ENCODE results near the gene COX7B2. TPM values are rescaled to one million over a fixed set of nuclear protein-coding genes. Genes with fewer than 3 reads are reported as not detected.

COX7B2 gene
- total RNA-seq, 1 experiment from 2014 or later: not detected

GRCh38 chr4:46874811-46875210, 34.2 kb downstream of the COX7B2 start:
- CTCF ChIA-PET: no interaction called here
- DNase-seq (ENCODE audit: low spot score): no peak

GRCh38 chr4:46870411-46870810, 38.6 kb downstream of the COX7B2 start:
- no peak overlapping the region for H3K4me3 ChIP-seq (ENCODE audit: low read depth, low read length, poor library complexity, severe bottlenecking)
- CTCF ChIA-PET: no interaction called here
- no peaks in the 10 kb centered on the region for H3K36me3 ChIP-seq (ENCODE audit: insufficient read depth, low read length, poor library complexity, severe bottlenecking)
- H3K27ac ChIP-seq (ENCODE audit: low read depth, low read length, poor library complexity, severe bottlenecking): no peak overlapping the region
- POLR2A ChIA-PET (ENCODE audit: low non-redundant PET): no interaction called here
- DNase-seq (ENCODE audit: low spot score): no peak
- no peaks in the 10 kb centered on the region for H3K9me3 ChIP-seq (ENCODE audit: low read depth, low read length, poor library complexity, severe bottlenecking)
- TF ChIP-seq CTCF (conservative IDR thresholded peaks at IDR 0.05; ENCODE audit: low read depth, low read length) (no peak), EZH2 (IDR thresholded peaks at IDR 0.05; ENCODE audit: borderline replicate concordance, low read depth, low read length, poor library complexity, severe bottlenecking) (no peak)
- no TSS peak for BruUV-seq (replicated peaks)
- H3K27me3 ChIP-seq (replicated peaks; ENCODE audit: insufficient read depth, low read depth, low read length, poor library complexity): no peaks in the 10 kb centered on the region
- no peaks in the 10 kb centered on the region for H3K4me1 ChIP-seq (ENCODE audit: insufficient read depth, low read length, poor library complexity, severe bottlenecking)
- intact Hi-C loops (cut with micrococcal nuclease; ENCODE audit: unreplicated experiment): no loop called here

More at GRCh38 chr4:46874811-46875210, 34.2 kb downstream of the COX7B2 start:
- POLR2A ChIA-PET (ENCODE audit: low non-redundant PET): no interaction called here
- intact Hi-C loops (cut with micrococcal nuclease; ENCODE audit: unreplicated experiment): no loop called here
- Histone ChIP-seq H3K27me3 (replicated peaks; ENCODE audit: insufficient read depth, low read depth, low read length, poor library complexity) (no peaks in the 10 kb centered on the region), H3K9me3 (ENCODE audit: low read depth, low read length, poor library complexity, severe bottlenecking) (no peaks in the 10 kb centered on the region), H3K27ac (ENCODE audit: low read depth, low read length, poor library complexity, severe bottlenecking) (no peak overlapping the region), H3K4me3 (ENCODE audit: low read depth, low read length, poor library complexity, severe bottlenecking) (no peak overlapping the region), H3K4me1 (ENCODE audit: insufficient read depth, low read length, poor library complexity, severe bottlenecking) (no peaks in the 10 kb centered on the region), H3K36me3 (ENCODE audit: insufficient read depth, low read length, poor library complexity, severe bottlenecking) (no peaks in the 10 kb centered on the region)
- TF ChIP-seq EZH2 (IDR thresholded peaks at IDR 0.05; ENCODE audit: borderline replicate concordance, low read depth, low read length, poor library complexity, severe bottlenecking) (no peak), CTCF (conservative IDR thresholded peaks at IDR 0.05; ENCODE audit: low read depth, low read length) (no peak)
- no TSS peak for BruUV-seq (replicated peaks)

- H3K9me3 ChIP-seq (ENCODE audit: low read depth, low read length, poor library complexity, severe bottlenecking): no peaks in the 10 kb centered on the region
- POLR2A ChIA-PET (ENCODE audit: low non-redundant PET): no interaction called here
- H3K27ac ChIP-seq (ENCODE audit: low read depth, low read length, poor library complexity, severe bottlenecking): no peak overlapping the region
- intact Hi-C loops (cut with micrococcal nuclease; ENCODE audit: unreplicated experiment): no loop called here
- H3K4me1 ChIP-seq (ENCODE audit: insufficient read depth, low read length, poor library complexity, severe bottlenecking): no peaks in the 10 kb centered on the region
- CTCF ChIA-PET: no interaction called here
- H3K36me3 ChIP-seq (ENCODE audit: insufficient read depth, low read length, poor library complexity, severe bottlenecking): no peaks in the 10 kb centered on the region
- no peak for DNase-seq (ENCODE audit: low spot score)
- TF ChIP-seq CTCF (conservative IDR thresholded peaks at IDR 0.05; ENCODE audit: low read depth, low read length) (no peak), EZH2 (IDR thresholded peaks at IDR 0.05; ENCODE audit: borderline replicate concordance, low read depth, low read length, poor library complexity, severe bottlenecking) (no peak)
- no peak overlapping the region for H3K4me3 ChIP-seq (ENCODE audit: low read depth, low read length, poor library complexity, severe bottlenecking)
- no peaks in the 10 kb centered on the region for H3K27me3 ChIP-seq (replicated peaks; ENCODE audit: insufficient read depth, low read depth, low read length, poor library complexity)
- no TSS peak for BruUV-seq (replicated peaks)
These were observed 52.7 kb downstream of the COX7B2 start for GRCh38 chr4:46856333-46856732.

All from A673 (cell line).